ENCODE results near the gene DIABLO.
"Not testable (repeated sequence)": the region's sequence is repeated elsewhere in the genome, so short reads cannot be mapped to it uniquely, and the experiment has no call there.

The DIABLO gene

GRCh38 chr12:122215771-122216170 lies 10.1 kb downstream of the DIABLO start:
- no peak for DNase-seq (ENCODE audit: low read depth in 2 of 3, low spot score in 2 of 3)

GRCh38 chr12:122208073-122208820 lies 17.6 kb downstream of the DIABLO start:
- DNase-seq (ENCODE audit: low read depth in 2 of 3, low spot score in 2 of 3): no peak

- no peak for DNase-seq (ENCODE audit: low read depth in 2 of 3, low spot score in 2 of 3)
Observed at GRCh38 chr12:122207391-122207790, 18.5 kb downstream of the DIABLO start.

- no peak for DNase-seq (ENCODE audit: low read depth in 2 of 3, low spot score in 2 of 3)
Observed at GRCh38 chr12:122206976-122207375, 18.9 kb downstream of the DIABLO start.

- no peak for DNase-seq (ENCODE audit: low read depth in 2 of 3, low spot score in 2 of 3)
Observed at GRCh38 chr12:122206111-122206881, 19.6 kb downstream of the DIABLO start.

- no peak for DNase-seq (ENCODE audit: low read depth in 2 of 3, low spot score in 2 of 3)
Observed at GRCh38 chr12:122205053-122205925, 20.6 kb downstream of the DIABLO start.

- no peak for DNase-seq (ENCODE audit: low read depth in 2 of 3, low spot score in 2 of 3)
Observed at GRCh38 chr12:122204167-122205052, 21.4 kb downstream of the DIABLO start.

GRCh38 chr12:122203301-122204166 lies 22.3 kb downstream of the DIABLO start, which contains the start of gene B3GNT4:
B3GNT4 (plus strand) TSS chr12:122203709; CDS start chr12:122204619, 910 bp downstream.
- DNase-seq (ENCODE audit: low read depth in 2 of 3, low spot score in 2 of 3): no peak

GRCh38 chr12:122202811-122203210 lies 23.0 kb downstream of the DIABLO start:
- not testable (repeated sequence) for DNase-seq (ENCODE audit: low read depth in 2 of 3, low spot score in 2 of 3)

GRCh38 chr12:122202017-122202416 lies 23.8 kb downstream of the DIABLO start:
- DNase-seq (ENCODE audit: low read depth in 2 of 3, low spot score in 2 of 3): no peak

GRCh38 chr12:122201381-122201780 lies 24.5 kb downstream of the DIABLO start:
- DNase-seq (ENCODE audit: low read depth in 2 of 3, low spot score in 2 of 3): no peak

GRCh38 chr12:122200541-122201175 lies 25.2 kb downstream of the DIABLO start:
- no peak for DNase-seq (ENCODE audit: low read depth in 2 of 3, low spot score in 2 of 3)

- no peak for DNase-seq (ENCODE audit: low read depth in 2 of 3, low spot score in 2 of 3)
Observed at GRCh38 chr12:122199484-122200355, 26.1 kb downstream of the DIABLO start.

- no peak for DNase-seq (ENCODE audit: low read depth in 2 of 3, low spot score in 2 of 3)
Observed at GRCh38 chr12:122197612-122197966, 28.3 kb downstream of the DIABLO start.

GRCh38 chr12:122195405-122195804 lies 30.4 kb downstream of the DIABLO start:
- no peak for DNase-seq (ENCODE audit: low read depth in 2 of 3, low spot score in 2 of 3)

- no peak for DNase-seq (ENCODE audit: low read depth in 2 of 3, low spot score in 2 of 3)
Observed at GRCh38 chr12:122194804-122195203, 31.0 kb downstream of the DIABLO start.

- DNase-seq (ENCODE audit: low read depth in 2 of 3, low spot score in 2 of 3): no peak
Observed at GRCh38 chr12:122192441-122192840, 33.4 kb downstream of the DIABLO start.
